GM12865 (cell line): ENCODE measurements around the gene EIF2B5.

Source experiments
- DNase-seq: peaks from one replicate; pipeline ENCODE4 v3.0.0; 2010; ENCODE audit warnings: low read depth
- H3K4me3 ChIP-seq: 2 replicates; pipeline ENCODE4 v1.5.1; 2011; ENCODE audit warnings: mild to moderate bottlenecking, low read depth, low read length, control low read depth
- TF ChIP-seq, protein P1 (sequence below): IDR thresholded peaks from 2 replicates; pipeline ENCODE4 v1.5.1; 2011; ENCODE audit warnings: low read length, control low read depth, low read depth, inconsistent platforms; ENCODE audit not compliant: insufficient read depth; ENCODE audit errors: missing control alignments

Gene EIF2B5

DNA sequence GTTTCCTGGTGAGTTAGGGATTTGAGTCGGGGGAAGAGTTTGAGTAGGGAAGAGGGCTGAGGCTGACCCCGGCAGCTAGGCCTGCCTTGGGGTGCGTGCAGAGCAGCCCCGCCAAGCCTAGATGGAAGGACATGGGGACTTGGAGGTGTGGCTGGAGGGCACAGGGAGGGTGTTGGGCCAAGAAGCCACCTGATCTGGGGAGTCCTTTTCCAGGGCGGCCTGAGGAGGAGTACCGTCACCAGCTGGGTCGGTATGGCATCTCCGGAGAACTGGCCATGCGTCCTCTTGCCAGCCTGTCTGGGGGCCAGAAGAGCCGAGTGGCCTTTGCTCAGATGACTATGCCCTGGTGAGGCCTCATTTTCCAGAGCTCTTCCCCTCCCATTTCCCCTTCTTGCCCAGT, 57.7 kb downstream of the EIF2B5 start:
- TF ChIP-seq, protein P1, sequence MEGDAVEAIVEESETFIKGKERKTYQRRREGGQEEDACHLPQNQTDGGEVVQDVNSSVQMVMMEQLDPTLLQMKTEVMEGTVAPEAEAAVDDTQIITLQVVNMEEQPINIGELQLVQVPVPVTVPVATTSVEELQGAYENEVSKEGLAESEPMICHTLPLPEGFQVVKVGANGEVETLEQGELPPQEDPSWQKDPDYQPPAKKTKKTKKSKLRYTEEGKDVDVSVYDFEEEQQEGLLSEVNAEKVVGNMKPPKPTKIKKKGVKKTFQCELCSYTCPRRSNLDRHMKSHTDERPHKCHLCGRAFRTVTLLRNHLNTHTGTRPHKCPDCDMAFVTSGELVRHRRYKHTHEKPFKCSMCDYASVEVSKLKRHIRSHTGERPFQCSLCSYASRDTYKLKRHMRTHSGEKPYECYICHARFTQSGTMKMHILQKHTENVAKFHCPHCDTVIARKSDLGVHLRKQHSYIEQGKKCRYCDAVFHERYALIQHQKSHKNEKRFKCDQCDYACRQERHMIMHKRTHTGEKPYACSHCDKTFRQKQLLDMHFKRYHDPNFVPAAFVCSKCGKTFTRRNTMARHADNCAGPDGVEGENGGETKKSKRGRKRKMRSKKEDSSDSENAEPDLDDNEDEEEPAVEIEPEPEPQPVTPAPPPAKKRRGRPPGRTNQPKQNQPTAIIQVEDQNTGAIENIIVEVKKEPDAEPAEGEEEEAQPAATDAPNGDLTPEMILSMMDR = no peak
- DNase-seq = no peak
- H3K4me3 ChIP-seq = no peak overlapping the region

DNA sequence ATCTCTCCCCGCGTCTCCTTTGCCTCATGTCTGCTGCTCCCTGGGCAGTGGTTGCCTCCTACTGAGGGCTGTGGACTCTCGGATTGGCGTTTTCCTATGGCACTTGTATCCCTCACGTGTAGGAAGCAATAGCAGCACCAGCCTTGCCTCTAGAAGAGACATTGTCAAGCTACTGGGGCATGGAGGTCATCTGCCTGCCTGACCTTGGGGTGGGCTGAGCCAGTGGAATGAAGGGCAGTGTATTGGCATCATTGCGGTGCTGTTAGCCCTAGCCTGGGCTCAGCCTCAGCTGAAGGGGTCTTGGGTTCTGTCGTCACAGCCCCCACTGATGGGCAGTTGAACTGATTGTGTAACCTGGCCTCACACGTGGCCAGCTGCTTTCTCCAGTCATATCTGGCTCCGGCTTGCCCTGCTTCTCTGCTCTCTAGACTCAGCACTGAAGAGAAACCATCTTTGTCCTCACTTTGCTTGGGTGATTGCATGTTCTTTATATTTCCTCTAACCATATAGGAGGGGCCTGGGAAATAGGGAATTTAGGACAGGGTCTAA, 58.9 kb downstream of the EIF2B5 start:
- H3K4me3 ChIP-seq = no peak overlapping the region
- no peak for DNase-seq
- TF ChIP-seq, protein P1 = no peak
